NCI-H345 treated with DMSO at 0.1 percent for 48 hours (cell line): ENCODE data around the gene CLSTN1.
"Not testable (repeated sequence)": the region's sequence is repeated elsewhere in the genome, so short reads cannot be mapped to it uniquely, and the experiment has no call there.

Experiments
- DNase-seq: peaks from one replicate; lab custom pipeline; 2025; ENCODE audit not compliant: unreplicated experiment; lab: John Stamatoyannopoulos, UW

Gene CLSTN1

GRCh38 chr1:9717193-9718005 is 106.4 kb downstream of the CLSTN1 start:
- no peak for DNase-seq

- no peak for DNase-seq
Measured at GRCh38 chr1:9716404-9717192, 107.2 kb downstream of the CLSTN1 start.

GRCh38 chr1:9715536-9716226 is 108.1 kb downstream of the CLSTN1 start:
- DNase-seq, result no peak

- no peak for DNase-seq
Measured at GRCh38 chr1:9714257-9714718, 109.5 kb downstream of the CLSTN1 start.

- DNase-seq, result not testable (repeated sequence)
Measured at GRCh38 chr1:9712767-9713166, 111.0 kb downstream of the CLSTN1 start.

- no peak for DNase-seq
Measured at GRCh38 chr1:9711466-9712020, 112.2 kb downstream of the CLSTN1 start.

- no peak for DNase-seq
Measured at GRCh38 chr1:9710037-9710436, 113.7 kb downstream of the CLSTN1 start.

GRCh38 chr1:9706178-9706577 is 117.6 kb downstream of the CLSTN1 start:
- no peak for DNase-seq

GRCh38 chr1:9705337-9706093 is 118.2 kb downstream of the CLSTN1 start:
- no peak for DNase-seq

GRCh38 chr1:9703681-9704080 is 120.1 kb downstream of the CLSTN1 start:
- DNase-seq, result no peak

GRCh38 chr1:9703165-9703509 is 120.6 kb downstream of the CLSTN1 start:
- no peak for DNase-seq

GRCh38 chr1:9701665-9702064 is 122.1 kb downstream of the CLSTN1 start:
- no peak for DNase-seq

- DNase-seq, result no peak
Measured at GRCh38 chr1:9700340-9700739, 123.4 kb downstream of the CLSTN1 start.

GRCh38 chr1:9699361-9699760 is 124.4 kb downstream of the CLSTN1 start:
- no peak for DNase-seq

- no peak for DNase-seq
Measured at GRCh38 chr1:9696793-9697192, 127.0 kb downstream of the CLSTN1 start.

- no peak for DNase-seq
Measured at GRCh38 chr1:9691691-9692090, 132.1 kb downstream of the CLSTN1 start.

GRCh38 chr1:9691108-9691445 is 132.7 kb downstream of the CLSTN1 start:
- no peak for DNase-seq

GRCh38 chr1:9690440-9691107 is 133.2 kb downstream of the CLSTN1 start:
- DNase-seq, result no peak

- no peak for DNase-seq
Measured at GRCh38 chr1:9689971-9690381, 133.8 kb downstream of the CLSTN1 start.

- DNase-seq, result peak; percentile 62
Measured at GRCh38 chr1:9689011-9689706, 134.6 kb downstream of the CLSTN1 start.
